ENCODE data around the gene INPP4B.
"Not testable (repeated sequence)": the region's sequence is repeated elsewhere in the genome, so short reads cannot be mapped to it uniquely, and the experiment has no call there.

Gene INPP4B

GRCh38 chr4:142823796-142824195 is 22.3 kb downstream of the INPP4B start:
- DNase-seq: no peak

DNA sequence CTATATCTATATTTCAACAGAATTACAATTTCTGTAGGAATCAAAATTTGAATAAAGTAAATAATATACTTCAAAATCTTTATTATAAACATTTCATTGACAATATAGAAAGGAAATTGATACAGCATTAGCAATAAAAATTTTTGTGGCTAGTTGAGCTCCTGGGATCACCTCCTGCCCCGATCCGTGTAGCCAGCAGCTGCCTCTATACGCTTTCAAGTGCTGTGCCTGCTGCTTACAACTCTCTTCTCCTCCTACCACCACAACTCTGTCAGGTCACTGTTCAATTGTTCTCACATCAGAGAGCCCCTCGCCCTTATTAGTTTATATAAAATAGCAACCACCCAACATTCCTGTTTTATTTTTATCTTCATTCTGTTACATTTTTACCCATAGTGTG is 27.6 kb downstream of the INPP4B start:
- DNase-seq: peak; percentile 3

DNA sequence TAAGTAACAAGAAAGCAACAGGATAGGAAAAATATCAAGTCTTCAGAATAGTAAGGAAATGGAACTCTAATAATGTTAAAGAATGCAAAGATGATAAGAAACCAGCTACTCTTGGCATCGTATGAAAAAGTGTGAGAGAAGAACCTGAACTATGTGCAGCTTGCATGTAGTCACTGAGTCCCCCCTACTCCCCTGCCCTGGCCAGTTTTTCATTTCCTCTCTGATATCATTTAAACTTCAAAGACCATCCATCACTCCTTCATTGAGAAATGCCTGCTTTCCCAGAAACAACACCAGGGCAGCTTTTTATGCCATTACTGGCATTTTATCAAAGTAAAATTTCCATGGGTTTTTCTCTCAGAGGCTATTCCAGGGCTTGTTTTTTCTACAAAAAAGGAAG is 28.1 kb downstream of the INPP4B start:
- peak; percentile 47 for DNase-seq

DNA sequence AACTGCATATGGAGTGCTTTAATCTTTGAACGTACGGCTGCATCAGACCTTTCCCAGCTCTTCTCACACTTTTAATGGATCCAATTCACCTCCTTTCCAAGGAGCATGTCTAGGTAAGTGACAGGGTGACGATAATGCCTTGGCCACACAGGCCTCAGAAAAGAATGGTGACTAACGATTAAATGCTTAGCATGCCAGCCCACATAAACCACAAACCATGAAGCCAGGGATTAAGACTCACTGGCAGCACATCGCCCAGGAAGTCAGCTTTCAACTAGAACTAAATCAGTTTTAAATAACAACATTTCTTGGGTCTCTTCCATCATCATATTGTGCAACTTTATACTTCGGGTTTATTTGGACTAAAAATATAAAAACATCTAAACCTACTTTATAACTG is 28.7 kb downstream of the INPP4B start:
- DNase-seq: peak; percentile 95

GRCh38 chr4:142815834-142816233 is 30.3 kb downstream of the INPP4B start:
- peak; percentile 66 for DNase-seq

DNA sequence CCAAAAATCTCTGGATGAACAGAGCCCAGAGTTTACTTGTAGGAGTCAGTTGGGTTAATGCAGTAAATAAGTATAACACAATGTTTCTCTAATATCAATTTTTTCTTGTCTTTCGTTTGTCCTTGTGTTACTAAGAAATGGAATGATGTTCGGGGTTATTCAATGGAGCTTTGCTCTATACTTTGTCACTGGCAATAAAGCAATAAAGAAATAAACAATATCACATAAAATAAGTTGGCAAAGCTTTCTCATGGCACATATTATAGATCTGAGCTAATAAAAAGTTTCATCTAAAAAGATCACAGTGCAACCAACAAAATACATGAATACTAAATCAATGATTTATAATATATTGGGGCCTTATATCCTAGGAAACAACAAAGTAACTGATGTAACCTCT is 32.7 kb downstream of the INPP4B start:
- no peak for DNase-seq

- DNase-seq: no peak
Measured at GRCh38 chr4:142812091-142812490, 34.0 kb downstream of the INPP4B start.

DNA sequence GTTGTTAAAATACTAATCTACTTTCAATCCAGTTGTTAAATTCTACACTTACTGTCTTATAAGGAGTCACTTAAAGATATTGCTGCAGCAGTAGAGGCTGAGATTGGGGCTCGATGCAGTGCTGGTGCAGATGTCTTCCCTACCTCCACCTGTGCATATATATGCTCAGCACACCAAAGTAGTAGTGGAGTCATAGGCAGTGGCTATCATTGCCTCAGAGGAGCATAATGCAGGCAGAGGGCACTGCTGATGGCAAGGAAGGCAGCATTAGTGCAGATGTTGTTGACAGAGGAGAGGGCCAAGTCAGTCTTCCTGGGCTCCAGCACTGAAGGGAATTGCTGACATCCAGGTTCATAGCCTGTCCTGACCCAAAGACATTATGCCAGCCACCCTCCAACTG is 35.1 kb downstream of the INPP4B start:
- DNase-seq: no peak

- DNase-seq: no peak
Measured at GRCh38 chr4:142809559-142809958, 36.5 kb downstream of the INPP4B start.

- not testable (repeated sequence) for DNase-seq
Measured at GRCh38 chr4:142803879-142804278, 42.2 kb downstream of the INPP4B start.

GRCh38 chr4:142801966-142802365 is 44.1 kb downstream of the INPP4B start:
- no peak for DNase-seq

GRCh38 chr4:142781114-142781513 is 65.0 kb downstream of the INPP4B start:
- DNase-seq: peak; percentile 24

DNA sequence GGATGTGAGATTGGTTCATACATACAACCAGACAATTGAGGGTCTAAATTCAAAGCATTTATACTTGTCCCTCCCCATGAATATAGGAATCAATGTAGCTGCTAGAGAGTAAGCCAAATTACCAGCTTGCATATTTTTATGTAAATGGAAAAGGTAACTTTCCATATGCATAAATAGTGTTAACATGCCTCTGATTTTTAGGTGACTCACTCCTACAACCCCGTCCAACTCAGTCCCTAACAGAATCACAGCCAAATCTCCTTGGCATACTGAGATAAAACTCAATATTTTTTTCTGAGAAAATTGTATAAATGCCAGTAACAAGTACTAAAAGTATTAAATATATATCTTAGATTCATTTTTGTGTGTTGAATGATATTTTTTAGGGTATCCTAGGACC is 67.2 kb downstream of the INPP4B start:
- DNase-seq: no peak

GRCh38 chr4:142778430-142778829 is 67.7 kb downstream of the INPP4B start:
- DNase-seq: peak; percentile 42

DNA sequence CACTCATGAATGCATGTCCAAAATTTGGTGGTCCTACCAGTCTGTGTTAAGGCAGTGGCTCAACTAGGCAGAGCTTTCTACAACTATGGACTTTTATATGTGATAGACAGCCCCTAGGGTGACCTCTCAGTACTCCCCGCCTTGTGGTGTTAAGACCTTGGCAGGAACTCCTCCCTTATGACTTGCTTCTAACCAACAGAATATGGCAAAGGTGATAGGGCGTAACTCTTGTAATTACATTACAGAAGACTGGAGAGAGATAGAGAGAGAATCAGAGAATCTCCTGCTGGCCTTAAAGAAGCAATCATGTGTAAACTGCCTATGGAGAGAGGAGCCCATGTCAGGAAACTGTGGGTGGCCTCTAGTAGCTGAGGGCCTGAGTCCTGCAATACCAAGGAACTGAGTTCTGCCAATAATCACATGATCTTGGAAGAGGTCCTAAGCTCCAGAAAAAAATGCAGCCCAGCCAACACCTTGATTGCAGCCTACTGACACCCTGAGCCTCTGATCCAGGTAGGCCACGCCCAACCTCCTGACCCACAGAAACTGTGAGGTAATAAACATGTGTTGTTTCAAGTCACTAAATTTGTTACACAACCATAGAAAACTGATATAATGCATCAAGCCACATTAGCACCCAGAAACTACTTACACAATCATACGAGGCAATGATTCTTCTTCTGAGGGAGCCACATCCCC is 68.9 kb downstream of the INPP4B start:
- no peak for DNase-seq

DNA sequence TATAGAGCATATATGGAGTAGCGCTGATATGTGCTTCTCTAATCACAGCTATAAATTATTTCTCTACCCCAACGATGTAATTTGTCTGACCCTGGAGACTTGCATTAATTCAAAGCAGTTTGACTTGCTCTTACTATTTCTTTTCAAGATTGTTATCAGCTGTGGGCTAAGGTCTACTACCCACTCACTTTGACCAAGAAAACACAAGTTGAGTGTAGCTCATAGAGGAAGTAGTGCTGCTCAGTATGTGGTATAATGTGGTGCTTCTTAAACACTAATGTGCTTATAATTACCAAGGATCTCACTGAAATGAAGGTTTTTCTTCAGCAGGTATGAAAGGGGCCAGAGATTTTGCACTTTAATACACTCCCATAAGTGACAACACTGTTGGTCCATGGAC is 70.1 kb downstream of the INPP4B start:
- DNase-seq: no peak

DNA sequence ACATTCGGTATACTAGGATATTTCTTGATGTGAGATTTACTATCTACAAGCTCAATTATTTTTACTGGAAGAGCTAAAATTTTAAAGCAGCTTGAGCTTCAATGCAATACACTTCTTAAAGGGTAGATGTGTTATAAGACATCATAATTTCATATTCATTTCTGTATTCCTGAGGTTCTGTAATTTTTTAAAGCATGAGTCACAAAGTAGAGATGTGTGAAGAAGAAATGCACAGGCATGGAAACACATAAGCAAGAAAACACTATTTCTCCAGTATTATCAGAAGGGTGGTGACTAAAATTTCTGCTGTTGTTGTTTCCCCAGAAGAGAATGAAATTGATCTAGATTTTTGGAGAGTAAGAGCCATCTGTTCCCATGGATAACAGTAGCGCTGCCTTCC is 72.6 kb downstream of the INPP4B start:
- DNase-seq: no peak

GRCh38 chr4:142762280-142762679 is 83.8 kb downstream of the INPP4B start:
- no peak for DNase-seq

DNA sequence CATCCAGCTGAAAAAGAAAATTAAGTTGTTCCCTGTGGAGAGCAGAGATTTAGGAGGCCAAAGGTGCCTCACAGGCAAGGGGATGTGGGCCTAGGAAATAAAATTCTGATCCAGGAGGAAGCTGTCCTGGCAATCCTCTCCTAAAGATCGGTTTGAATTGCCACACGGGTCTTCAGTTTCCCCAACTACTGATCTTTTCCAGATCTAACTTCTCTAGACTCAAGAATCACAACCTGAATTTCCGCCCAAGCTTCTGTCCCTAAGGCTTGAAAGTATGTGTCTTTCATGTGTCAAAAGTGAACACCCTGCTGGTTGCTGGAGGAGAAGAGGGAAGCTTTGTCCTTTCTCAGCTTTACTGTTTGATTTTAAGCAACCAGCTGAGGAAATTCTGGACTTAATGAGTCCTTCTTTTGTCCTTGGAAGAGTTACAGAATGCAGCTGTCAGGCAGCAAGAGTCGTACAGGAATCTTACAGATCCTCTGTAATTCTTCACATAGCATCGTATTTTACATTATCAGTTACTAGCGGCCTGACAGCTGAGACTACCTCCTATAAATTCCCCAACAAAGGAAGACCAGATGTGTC is 93.8 kb downstream of the INPP4B start:
- DNase-seq: no peak

GRCh38 chr4:142743121-142743825 is 102.8 kb downstream of the INPP4B start:
- DNase-seq: peak; percentile 54

DNA sequence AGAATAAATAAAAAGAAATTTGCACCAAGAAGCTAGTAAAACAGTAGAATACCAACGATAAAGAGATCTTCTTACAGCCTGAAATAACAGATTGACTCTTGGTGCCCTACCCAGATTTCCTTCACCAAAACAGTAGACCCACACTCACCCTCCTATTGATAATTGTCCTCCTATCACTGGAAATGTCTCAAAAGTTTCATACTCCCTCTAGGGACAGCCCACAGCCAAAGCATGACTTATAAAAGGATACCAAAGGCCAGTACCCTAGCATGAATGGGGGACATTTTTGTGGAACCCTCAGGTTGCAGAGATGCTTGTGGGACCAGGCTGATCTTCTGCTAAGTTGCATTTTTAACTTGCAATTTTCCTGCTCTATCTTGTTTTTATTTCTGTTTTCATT is 104.1 kb downstream of the INPP4B start:
- DNase-seq: no peak

DNA sequence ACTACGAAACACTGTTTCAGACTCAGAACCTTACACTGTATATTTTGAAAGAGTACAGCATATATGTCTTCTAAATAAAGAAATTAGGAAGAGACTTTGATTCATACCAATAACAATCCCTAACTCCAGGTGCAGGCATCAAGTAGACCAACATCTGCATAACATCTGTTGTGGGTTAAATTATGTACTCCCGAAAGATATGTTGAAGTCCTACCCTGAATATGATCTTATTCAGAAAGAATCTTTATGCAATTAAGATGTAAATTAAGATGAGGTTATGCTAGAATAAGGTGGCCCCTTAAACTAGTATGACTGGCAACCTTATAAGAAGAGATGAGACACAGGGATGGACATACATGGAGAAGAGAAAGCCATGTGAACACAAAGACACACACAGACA is 117.9 kb downstream of the INPP4B start:
- DNase-seq: peak; percentile 2

DNA sequence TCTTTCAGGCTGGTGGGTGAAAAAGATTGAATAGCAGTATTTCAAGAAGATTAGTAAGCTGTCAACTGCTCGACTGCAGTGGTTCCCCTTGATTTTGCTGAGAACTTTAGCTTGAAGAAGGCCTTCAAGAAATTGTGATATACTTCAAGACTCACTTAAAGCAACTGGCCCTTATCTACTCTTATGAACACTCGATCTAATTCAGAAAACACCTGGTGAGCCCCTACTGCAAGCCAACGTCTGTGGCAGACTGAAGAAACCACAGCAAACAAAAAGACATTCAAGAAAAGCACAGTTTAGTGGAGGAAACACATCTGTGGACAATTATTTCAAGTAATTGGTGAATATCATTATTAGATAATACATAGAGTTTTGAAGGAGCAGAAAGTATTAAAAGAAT is 119.0 kb downstream of the INPP4B start:
- no peak for DNase-seq

- no peak for DNase-seq
Measured at GRCh38 chr4:142725886-142726285, 120.2 kb downstream of the INPP4B start.
